Measurements from ENCODE around the gene CFAP119.
A peak's percentile ranks its signal among the peaks of the same experiment; 100 is the strongest.

CFAP119 gene

GRCh38 chr16:30780549-30780948 is 18.7 kb upstream of the CFAP119 start:
- no peak for DNase-seq

GRCh38 chr16:30780021-30780420 is 18.2 kb upstream of the CFAP119 start:
- DNase-seq = no peak

GRCh38 chr16:30779596-30779995 is 17.7 kb upstream of the CFAP119 start:
- no peak for DNase-seq

- DNase-seq = no peak
Observed at GRCh38 chr16:30778549-30779244, 16.8 kb upstream of the CFAP119 start.

GRCh38 chr16:30777591-30778297 is 15.9 kb upstream of the CFAP119 start:
- no peak for DNase-seq

- peak; percentile 79 for DNase-seq
Observed at GRCh38 chr16:30775392-30776188, 13.7 kb upstream of the CFAP119 start.

- DNase-seq = no peak
Observed at GRCh38 chr16:30775131-30775391, 13.2 kb upstream of the CFAP119 start.

GRCh38 chr16:30774367-30775130 is 12.7 kb upstream of the CFAP119 start:
- no peak for DNase-seq

GRCh38 chr16:30773826-30774225 is 12.0 kb upstream of the CFAP119 start:
- no peak for DNase-seq

GRCh38 chr16:30771726-30772125 is 9.9 kb upstream of the CFAP119 start:
- DNase-seq = no peak

GRCh38 chr16:30769379-30770089 is 7.7 kb upstream of the CFAP119 start:
- no peak for DNase-seq

GRCh38 chr16:30768583-30769181 is 6.8 kb upstream of the CFAP119 start:
- DNase-seq = no peak

- DNase-seq = no peak
Observed at GRCh38 chr16:30767767-30768465, 6.1 kb upstream of the CFAP119 start.

- DNase-seq = no peak
Observed at GRCh38 chr16:30766933-30767284, 5.0 kb upstream of the CFAP119 start.

- DNase-seq = no peak
Observed at GRCh38 chr16:30766206-30766932, 4.5 kb upstream of the CFAP119 start.

GRCh38 chr16:30764816-30765465 is 3.1 kb upstream of the CFAP119 start:
- no peak for DNase-seq

GRCh38 chr16:30764086-30764485 is 2.2 kb upstream of the CFAP119 start:
- no peak for DNase-seq

- no peak for DNase-seq
Observed at GRCh38 chr16:30762991-30763725, 1.3 kb upstream of the CFAP119 start.

GRCh38 chr16:30761427-30761927 is 385 bp downstream of the CFAP119 start:
- peak; percentile 54 for DNase-seq

All from activated CD4-positive, alpha-beta T cell treated with anti-CD3 and anti-CD28 coated beads for 48 hours (primary cell).